Measurements from ENCODE around the gene ANAPC2.

DNA sequence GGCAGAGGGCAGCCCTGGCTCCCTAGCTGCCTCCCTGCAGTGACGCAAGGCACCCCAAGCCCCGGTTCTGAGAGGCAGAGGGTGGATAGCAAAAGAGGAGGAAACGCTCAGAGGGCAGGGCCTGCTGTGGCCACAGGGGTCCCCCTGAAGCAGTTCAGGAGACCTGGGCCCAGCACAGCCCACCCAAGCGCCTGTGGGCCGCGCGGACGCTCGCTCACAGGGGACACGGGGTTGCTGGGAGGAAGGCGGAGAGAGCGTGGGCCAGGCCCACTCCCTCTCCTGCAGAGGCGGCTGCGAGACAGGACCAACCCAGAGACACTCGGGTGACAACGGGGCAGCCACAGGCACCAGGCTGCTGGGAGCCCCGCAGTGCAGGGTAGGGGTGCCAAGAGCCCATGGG, 8.6 kb downstream of the ANAPC2 start:
- TF ChIP-seq, protein P1, sequence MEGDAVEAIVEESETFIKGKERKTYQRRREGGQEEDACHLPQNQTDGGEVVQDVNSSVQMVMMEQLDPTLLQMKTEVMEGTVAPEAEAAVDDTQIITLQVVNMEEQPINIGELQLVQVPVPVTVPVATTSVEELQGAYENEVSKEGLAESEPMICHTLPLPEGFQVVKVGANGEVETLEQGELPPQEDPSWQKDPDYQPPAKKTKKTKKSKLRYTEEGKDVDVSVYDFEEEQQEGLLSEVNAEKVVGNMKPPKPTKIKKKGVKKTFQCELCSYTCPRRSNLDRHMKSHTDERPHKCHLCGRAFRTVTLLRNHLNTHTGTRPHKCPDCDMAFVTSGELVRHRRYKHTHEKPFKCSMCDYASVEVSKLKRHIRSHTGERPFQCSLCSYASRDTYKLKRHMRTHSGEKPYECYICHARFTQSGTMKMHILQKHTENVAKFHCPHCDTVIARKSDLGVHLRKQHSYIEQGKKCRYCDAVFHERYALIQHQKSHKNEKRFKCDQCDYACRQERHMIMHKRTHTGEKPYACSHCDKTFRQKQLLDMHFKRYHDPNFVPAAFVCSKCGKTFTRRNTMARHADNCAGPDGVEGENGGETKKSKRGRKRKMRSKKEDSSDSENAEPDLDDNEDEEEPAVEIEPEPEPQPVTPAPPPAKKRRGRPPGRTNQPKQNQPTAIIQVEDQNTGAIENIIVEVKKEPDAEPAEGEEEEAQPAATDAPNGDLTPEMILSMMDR (IDR thresholded peaks at IDR 0.05) = no peak
- no peak for TF ChIP-seq RNF2 (IDR thresholded peaks at IDR 0.05; ENCODE audit: borderline replicate concordance, low read depth)
- TF ChIP-seq EP300 (IDR thresholded peaks at IDR 0.05) = no peak
- no peak for TF ChIP-seq MYC (IDR thresholded peaks at IDR 0.05; ENCODE audit: borderline replicate concordance, low read length)
- TF ChIP-seq POLR2A (IDR thresholded peaks at IDR 0.05; ENCODE audit: low read length) = no peak
- no peak for TF ChIP-seq JUN (IDR thresholded peaks at IDR 0.05)
- TF ChIP-seq, protein P2, sequence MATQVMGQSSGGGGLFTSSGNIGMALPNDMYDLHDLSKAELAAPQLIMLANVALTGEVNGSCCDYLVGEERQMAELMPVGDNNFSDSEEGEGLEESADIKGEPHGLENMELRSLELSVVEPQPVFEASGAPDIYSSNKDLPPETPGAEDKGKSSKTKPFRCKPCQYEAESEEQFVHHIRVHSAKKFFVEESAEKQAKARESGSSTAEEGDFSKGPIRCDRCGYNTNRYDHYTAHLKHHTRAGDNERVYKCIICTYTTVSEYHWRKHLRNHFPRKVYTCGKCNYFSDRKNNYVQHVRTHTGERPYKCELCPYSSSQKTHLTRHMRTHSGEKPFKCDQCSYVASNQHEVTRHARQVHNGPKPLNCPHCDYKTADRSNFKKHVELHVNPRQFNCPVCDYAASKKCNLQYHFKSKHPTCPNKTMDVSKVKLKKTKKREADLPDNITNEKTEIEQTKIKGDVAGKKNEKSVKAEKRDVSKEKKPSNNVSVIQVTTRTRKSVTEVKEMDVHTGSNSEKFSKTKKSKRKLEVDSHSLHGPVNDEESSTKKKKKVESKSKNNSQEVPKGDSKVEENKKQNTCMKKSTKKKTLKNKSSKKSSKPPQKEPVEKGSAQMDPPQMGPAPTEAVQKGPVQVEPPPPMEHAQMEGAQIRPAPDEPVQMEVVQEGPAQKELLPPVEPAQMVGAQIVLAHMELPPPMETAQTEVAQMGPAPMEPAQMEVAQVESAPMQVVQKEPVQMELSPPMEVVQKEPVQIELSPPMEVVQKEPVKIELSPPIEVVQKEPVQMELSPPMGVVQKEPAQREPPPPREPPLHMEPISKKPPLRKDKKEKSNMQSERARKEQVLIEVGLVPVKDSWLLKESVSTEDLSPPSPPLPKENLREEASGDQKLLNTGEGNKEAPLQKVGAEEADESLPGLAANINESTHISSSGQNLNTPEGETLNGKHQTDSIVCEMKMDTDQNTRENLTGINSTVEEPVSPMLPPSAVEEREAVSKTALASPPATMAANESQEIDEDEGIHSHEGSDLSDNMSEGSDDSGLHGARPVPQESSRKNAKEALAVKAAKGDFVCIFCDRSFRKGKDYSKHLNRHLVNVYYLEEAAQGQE (IDR thresholded peaks at IDR 0.05) = no peak
- TF ChIP-seq CHD2 (IDR thresholded peaks at IDR 0.05; ENCODE audit: low read length, partially characterized antibody) = no peak
- TF ChIP-seq HDAC2 (IDR thresholded peaks at IDR 0.05) = no peak
- TF ChIP-seq TP53 (CRISPR knock-in tag; IDR thresholded peaks at IDR 0.05) = no peak
- no peak for TF ChIP-seq RAD21 (conservative IDR thresholded peaks at IDR 0.05 in 1 of 2, IDR thresholded peaks at IDR 0.05 in 1 of 2)
